Smooth muscle cell (in vitro differentiated cells): ENCODE measurements around the gene PRDM15. TPM values are rescaled to one million over a fixed set of nuclear protein-coding genes. Genes with fewer than 3 reads are reported as not detected.

ENCODE experiments used
- DNase-seq: peaks from one replicate; lab custom pipeline; 2025; ENCODE audit not compliant: unreplicated experiment; lab: John Stamatoyannopoulos, UW
- H2AFZ ChIP-seq: fragments of 200-600 bp; sonication (generic); 2 replicates; pipeline ENCODE4 v1.6.0; 2016; ENCODE audit warnings: antibody characterized with exemption, low read depth, mild to moderate bottlenecking
- H3F3A ChIP-seq: fragments of 200-600 bp; sonication (generic); 2 replicates; pipeline ENCODE4 v1.6.0; 2017; ENCODE audit warnings: antibody characterized with exemption, low read depth
- H3K27ac ChIP-seq: fragments of 200-600 bp; sonication (generic); 2 replicates; pipeline ENCODE4 v1.5.1; 2016; ENCODE audit warnings: low read depth, mild to moderate bottlenecking
- H3K27me3 ChIP-seq: fragments of 200-600 bp; sonication (generic); 2 replicates; pipeline ENCODE4 v1.6.1; 2016; ENCODE audit warnings: low read depth, mild to moderate bottlenecking
- H3K36me3 ChIP-seq: fragments of 200-600 bp; sonication (generic); 2 replicates; pipeline ENCODE4 v1.5.1; 2016; ENCODE audit warnings: low read depth
- H3K4me1 ChIP-seq: fragments of 200-600 bp; sonication (generic); 2 replicates; pipeline ENCODE4 v1.5.1; 2016; ENCODE audit warnings: low read depth
- H3K4me2 ChIP-seq: fragments of 200-600 bp; sonication (generic); 2 replicates; pipeline ENCODE4 v1.6.0; 2016; ENCODE audit warnings: mild to moderate bottlenecking
- H3K4me3 ChIP-seq: fragments of 200-600 bp; sonication (generic); 2 replicates; pipeline ENCODE4 v1.5.1; 2016; ENCODE audit warnings: mild to moderate bottlenecking
- H3K79me2 ChIP-seq: fragments of 200-600 bp; sonication (generic); 2 replicates; pipeline ENCODE4 v1.6.0; 2016; ENCODE audit warnings: low read depth, mild to moderate bottlenecking
- H3K9ac ChIP-seq: fragments of 200-600 bp; sonication (generic); 2 replicates; pipeline ENCODE4 v1.6.0; 2016; ENCODE audit warnings: low read depth
- H3K9me3 ChIP-seq: fragments of 200-600 bp; sonication (generic); replicated peaks from 2 replicates; pipeline ENCODE4 v1.5.1; 2016; ENCODE audit warnings: low read depth
- H4K20me1 ChIP-seq: fragments of 200-600 bp; sonication (generic); 2 replicates; pipeline ENCODE4 v1.6.0; 2016; ENCODE audit warnings: low read depth
- CTCF ChIP-seq: fragments of 200-600 bp; sonication (generic); IDR thresholded peaks from 2 replicates; pipeline ENCODE4 v1.5.1; 2017; ENCODE audit warnings: borderline replicate concordance, mild to moderate bottlenecking, antibody characterized with exemption; ENCODE audit not compliant: insufficient read depth, poor library complexity, severe bottlenecking
- WGBS: methylation state at CpG from one replicate; pipeline ENCODE4 v1.1.7; 2016; ENCODE audit warnings: low lambda C conversion rate; 5-methylcytosine and 5-hydroxymethylcytosine counted together
- polyA plus RNA-seq: library from polyadenylated mRNA; unstranded; fragments of >200 nt; fragmentation: Nextera tagmentation; extraction: Ambion mirVana; gene quantifications from 2 replicates; pipeline ENCODE4 v1.2.1, GENCODE V29; 2016
- total RNA-seq: library from RNA; depleted of rRNA; stranded (reverse); fragments of >200 nt; gene quantifications from 2 replicates; pipeline ENCODE4 v1.2.3, GENCODE V29; 2014

PRDM15 gene
- total and polyA plus RNA-seq, 2 experiments from 2014 or later = 2.0 to 6.8 TPM

GRCh38 chr21:41784456-41785102 is 94.6 kb downstream of the PRDM15 start:
- no peak overlapping the region for H2AFZ ChIP-seq
- no peaks in the 10 kb centered on the region for H3K79me2 ChIP-seq
- H4K20me1 ChIP-seq = no peaks in the 10 kb centered on the region
- no peaks in the 10 kb centered on the region for H3F3A ChIP-seq
- H3K4me3 ChIP-seq = no peak overlapping the region
- no peak for TF ChIP-seq CTCF
- H3K27me3 ChIP-seq = peaks cover 23% of the 10 kb centered on the region
- no peak overlapping the region for H3K4me2 ChIP-seq
- H3K36me3 ChIP-seq = no peaks in the 10 kb centered on the region
- no peak for DNase-seq
- 92% methylated on average over 15 of the region's 15 CpGs for WGBS
- H3K9ac ChIP-seq = no peak overlapping the region
- no peak overlapping the region for H3K27ac ChIP-seq
- H3K9me3 ChIP-seq = no peaks in the 10 kb centered on the region
- H3K4me1 ChIP-seq = no peaks in the 10 kb centered on the region

DNA sequence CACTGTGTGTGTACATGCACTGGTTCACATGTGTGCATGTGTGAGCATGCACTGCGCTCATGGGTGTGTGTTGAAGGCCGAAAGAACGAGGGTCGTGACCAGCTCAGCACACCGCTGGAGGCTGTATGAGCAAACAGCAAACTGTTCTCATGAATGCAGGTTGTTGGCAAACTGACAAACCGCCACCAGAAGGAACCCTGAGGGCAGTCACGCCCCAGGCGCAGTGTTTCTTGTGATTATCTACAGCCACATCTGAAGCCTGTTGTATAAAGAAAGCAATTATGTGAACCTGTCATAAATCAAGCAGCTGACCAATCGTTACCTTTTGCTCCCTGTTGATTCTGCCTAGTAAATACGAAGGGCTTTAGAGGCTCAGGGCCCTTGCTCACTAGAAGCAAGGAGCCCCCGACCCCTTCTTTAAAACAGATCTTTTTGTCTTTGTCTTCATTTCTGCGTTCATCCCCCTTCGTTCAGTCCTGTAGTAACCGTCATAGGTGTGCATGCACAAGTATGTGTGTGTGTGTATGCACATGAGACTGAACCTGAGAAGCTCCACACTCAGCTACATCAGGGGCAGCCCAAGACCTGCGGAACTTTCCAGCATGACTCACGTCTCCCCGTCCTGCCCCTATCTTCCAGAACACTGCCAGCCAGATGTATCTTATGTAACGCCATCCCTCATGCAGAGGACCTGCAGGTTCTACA is 95.5 kb downstream of the PRDM15 start:
- H3K36me3 ChIP-seq = no peaks in the 10 kb centered on the region
- 57% methylated on average over 18 of the region's 18 CpGs for WGBS
- H3K79me2 ChIP-seq = no peaks in the 10 kb centered on the region
- peak overlapping the region; percentile 57 for H3K27ac ChIP-seq
- H3K4me1 ChIP-seq = peaks cover 4% of the 10 kb centered on the region
- peaks cover 29% of the 10 kb centered on the region for H3K27me3 ChIP-seq
- no peak overlapping the region for H3K4me2 ChIP-seq
- H4K20me1 ChIP-seq = no peaks in the 10 kb centered on the region
- H3K9me3 ChIP-seq = no peaks in the 10 kb centered on the region
- no peak overlapping the region for H3K9ac ChIP-seq
- no peak for TF ChIP-seq CTCF
- H3F3A ChIP-seq = no peaks in the 10 kb centered on the region
- DNase-seq = no peak
- H3K4me3 ChIP-seq = no peak overlapping the region
- H2AFZ ChIP-seq = no peak overlapping the region

- no peaks in the 10 kb centered on the region for H3K79me2 ChIP-seq
- DNase-seq = no peak
- H3K9ac ChIP-seq = no peak overlapping the region
- no peaks in the 10 kb centered on the region for H3F3A ChIP-seq
- TF ChIP-seq CTCF = no peak
- H3K4me1 ChIP-seq = peaks cover 13% of the 10 kb centered on the region
- H4K20me1 ChIP-seq = no peaks in the 10 kb centered on the region
- no peak overlapping the region for H3K4me2 ChIP-seq
- no peak overlapping the region for H3K27ac ChIP-seq
- H3K36me3 ChIP-seq = no peaks in the 10 kb centered on the region
- 82% methylated on average over 2 of the region's 2 CpGs for WGBS
- H3K4me3 ChIP-seq = no peak overlapping the region
- H3K27me3 ChIP-seq = peaks cover 27% of the 10 kb centered on the region
- H2AFZ ChIP-seq = no peak overlapping the region
- H3K9me3 ChIP-seq = no peaks in the 10 kb centered on the region
These were observed 98.1 kb downstream of the PRDM15 start for GRCh38 chr21:41781050-41781410.
